GM20000 (cell line): Measurements from ENCODE around the gene ABHD14A.
"Not testable (repeated sequence)": the region's sequence is repeated elsewhere in the genome, so short reads cannot be mapped to it uniquely, and the experiment has no call there.

ENCODE experiments used
- DNase-seq: peaks from one replicate; pipeline ENCODE4 v3.0.0; 2012; ENCODE audit warnings: low spot score
- TF ChIP-seq, protein P1 (sequence below): IDR thresholded peaks from 2 replicates; pipeline ENCODE4 v1.5.1; 2012; ENCODE audit warnings: mild to moderate bottlenecking, control low read depth; ENCODE audit errors: extremely low read depth, missing control alignments

The ABHD14A gene

DNA sequence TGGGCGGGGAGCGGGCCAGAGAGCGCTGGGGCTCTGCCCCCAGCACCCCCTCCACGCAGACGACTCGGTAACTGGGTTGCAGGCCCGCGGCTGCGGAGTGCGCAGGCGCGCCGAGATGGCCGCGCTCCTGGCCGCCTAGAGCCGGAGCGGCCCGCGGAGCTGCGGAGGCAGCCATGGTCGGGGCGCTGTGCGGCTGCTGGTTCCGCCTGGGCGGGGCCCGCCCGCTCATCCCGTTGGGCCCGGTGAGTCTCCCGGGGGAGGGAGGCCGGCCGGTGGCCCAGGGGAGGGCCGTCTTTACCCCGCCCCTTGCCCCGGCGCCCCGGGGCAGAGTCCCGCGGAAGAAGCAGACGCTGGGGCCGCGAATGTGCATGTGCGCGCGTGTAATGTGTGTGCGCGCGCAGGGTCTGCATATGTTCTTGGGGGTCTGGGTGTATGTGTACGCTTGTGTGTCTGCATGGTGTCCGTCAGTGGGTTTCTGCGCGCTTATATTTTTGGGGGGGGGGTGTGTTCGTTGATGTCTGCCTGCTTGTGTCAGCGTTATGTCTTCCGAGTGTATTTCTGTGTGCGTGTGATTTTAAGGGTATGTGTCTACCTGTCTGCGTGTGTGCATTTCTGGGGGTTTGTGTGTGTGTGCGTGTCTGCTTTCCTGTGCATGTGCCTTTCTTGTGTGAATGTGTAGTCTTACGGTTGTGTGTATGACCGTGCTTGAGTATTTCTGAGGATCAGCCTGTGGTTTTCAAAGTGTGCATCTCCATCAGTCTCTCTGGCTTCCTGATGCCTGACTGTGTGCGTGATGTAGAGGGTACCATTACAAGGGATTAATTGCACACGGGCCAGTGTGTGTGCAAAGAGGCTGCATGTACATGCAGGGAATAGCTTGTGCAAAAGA lies at the start of gene ABHD14A:
Gene ABHD14A, plus strand, starts transcription at position 102 of the 889 bp plus-strand sequence. Its CDS starts 72 bp downstream, at position 174.
- DNase-seq = peak; percentile 94
- TF ChIP-seq, protein P1, sequence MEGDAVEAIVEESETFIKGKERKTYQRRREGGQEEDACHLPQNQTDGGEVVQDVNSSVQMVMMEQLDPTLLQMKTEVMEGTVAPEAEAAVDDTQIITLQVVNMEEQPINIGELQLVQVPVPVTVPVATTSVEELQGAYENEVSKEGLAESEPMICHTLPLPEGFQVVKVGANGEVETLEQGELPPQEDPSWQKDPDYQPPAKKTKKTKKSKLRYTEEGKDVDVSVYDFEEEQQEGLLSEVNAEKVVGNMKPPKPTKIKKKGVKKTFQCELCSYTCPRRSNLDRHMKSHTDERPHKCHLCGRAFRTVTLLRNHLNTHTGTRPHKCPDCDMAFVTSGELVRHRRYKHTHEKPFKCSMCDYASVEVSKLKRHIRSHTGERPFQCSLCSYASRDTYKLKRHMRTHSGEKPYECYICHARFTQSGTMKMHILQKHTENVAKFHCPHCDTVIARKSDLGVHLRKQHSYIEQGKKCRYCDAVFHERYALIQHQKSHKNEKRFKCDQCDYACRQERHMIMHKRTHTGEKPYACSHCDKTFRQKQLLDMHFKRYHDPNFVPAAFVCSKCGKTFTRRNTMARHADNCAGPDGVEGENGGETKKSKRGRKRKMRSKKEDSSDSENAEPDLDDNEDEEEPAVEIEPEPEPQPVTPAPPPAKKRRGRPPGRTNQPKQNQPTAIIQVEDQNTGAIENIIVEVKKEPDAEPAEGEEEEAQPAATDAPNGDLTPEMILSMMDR = no peak

DNA sequence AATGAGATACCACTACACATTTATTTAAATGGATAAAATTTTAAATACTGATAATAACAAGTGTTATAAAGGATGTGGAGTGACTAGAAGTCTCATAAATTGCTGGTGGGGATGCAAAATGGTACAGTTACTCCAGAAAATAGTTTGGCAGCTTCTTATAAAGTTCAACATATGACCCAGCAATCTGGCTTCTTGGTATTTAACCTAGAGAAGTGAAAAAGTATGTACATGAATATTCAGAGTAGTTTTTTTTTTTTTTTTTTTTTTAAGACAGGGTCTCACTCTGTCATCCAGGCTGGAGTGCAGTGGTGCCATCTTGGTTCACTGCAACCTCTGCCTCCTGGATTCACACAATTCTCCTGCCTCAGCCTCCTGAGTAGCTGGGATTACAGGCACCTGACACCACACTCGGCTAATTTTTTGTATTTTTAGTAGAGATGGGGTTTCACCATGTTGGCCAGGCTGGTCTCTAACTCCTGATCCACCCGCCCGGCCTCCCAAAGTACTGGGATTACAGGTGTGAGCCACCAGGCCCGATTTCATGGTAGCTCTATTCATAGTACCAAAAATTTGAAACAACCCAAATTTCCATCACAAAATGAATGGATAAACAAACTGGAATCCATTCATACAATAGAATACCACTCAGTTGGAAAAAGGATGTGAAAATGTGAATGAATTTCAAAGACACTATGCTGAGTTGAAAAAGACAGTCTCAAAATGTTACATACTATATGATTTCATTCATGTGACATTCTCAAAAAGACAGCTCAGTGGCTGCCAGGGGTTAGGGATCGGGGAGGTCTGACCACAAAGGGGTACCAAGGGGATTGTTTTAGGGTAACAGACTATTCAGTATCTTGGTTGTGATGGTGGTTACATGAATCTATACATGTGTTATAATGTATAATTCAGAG lies 47.5 kb upstream of the ABHD14A start:
- TF ChIP-seq, protein P1 = no peak
- DNase-seq = no peak

DNA sequence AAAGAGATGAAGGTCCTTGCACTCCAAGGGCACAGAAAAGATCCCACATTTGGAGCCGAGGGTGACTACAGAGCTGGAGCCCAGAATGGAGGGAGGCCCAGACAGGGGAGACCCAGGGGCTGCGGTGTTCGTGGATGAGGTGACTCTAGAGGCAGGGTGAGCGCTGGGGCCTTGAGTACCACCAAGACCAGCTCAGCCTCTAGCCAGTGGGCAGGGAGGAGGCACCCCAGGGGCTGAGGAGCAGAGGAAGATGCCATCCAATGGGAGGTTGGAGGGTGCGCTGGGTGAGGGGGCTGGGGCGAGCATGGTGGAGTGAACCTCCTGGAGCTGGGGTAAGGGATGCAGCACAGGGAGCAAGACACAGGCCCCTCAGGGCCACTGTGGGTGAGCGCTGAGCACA lies 46.4 kb upstream of the ABHD14A start:
- no peak for DNase-seq
- TF ChIP-seq, protein P1 = no peak

DNA sequence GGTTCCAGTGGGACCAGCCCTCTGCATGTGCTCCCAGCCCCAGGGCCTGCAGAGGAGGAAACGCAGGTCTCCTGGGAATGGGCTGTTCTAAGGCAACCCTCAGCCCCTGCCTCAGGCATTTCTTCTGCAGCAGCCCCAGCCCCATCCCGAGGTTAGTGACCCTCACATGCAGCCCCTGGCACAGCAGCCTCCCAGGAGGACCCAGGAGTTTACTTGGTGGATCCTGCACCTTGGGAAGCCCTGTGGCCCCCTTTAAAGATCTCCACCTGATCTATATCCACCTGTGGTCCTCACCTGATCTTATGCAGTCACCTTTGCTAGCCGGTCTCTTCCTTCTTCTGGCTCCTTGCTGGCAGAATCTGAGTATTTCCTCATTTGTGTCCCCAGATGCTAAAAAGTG lies 45.9 kb upstream of the ABHD14A start:
- DNase-seq = not testable (repeated sequence)

DNA sequence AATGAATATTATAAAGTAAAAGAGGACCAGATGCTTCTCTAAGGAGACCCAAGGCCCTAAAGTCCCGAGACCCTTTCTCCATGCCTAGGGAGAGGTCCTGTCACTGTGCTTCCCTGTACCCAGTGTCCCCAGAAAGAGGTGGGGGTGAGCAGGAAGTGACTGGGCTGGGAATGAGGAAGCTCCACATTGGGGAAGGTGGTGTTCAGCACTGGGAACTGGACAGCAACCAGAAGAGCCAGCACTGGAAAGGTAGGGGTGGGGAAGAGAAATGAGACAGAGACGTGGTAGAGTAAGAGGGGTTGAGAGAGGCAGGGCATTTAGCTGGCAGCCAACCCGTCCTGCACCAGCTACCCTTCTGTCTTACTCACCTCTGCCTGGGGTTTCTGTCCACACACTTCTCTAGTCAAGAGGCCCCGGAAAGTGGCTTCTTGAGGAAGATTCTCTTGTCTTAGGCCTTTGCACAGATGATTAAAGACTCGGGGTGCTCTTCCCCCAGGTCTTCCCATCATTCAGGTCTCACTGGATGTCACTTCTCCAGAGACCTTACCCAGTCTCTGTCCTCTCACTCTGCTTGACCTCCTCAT lies 45.4 kb upstream of the ABHD14A start:
- TF ChIP-seq, protein P1 = no peak
- peak; percentile 8 for DNase-seq

GRCh38 chr3:51930439-51930838 lies 44.4 kb upstream of the ABHD14A start:
- TF ChIP-seq, protein P1 = no peak

DNA sequence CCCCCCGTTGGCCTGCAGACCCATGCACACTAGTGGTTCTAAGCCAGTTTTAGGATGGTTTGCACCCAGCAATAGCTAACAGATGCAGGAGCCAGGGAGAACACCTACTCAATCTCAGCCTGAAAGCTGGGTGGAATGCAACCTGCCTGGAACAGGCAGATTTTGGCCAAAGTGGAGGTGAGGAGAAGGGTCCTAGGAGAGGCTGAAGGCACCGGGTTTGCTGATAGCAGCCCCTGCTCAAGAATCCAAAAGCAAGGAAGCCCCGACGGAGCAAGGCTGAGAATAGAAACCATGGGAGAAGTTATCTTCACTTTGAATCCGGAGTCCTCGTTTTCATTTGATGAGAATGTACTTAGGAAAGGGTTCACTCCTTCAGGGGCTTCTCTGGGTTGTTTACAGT lies 43.1 kb upstream of the ABHD14A start:
- TF ChIP-seq, protein P1 = no peak
- no peak for DNase-seq

More at GRCh38 chr3:51930439-51930838, 44.4 kb upstream of the ABHD14A start:
- peak; percentile 3 for DNase-seq
